Measurements from ENCODE around the gene KAT5.

KAT5 gene

GRCh38 chr11:65695459-65696241 lies 16.4 kb upstream of the KAT5 start:
- WGBS (ENCODE audit: extremely low coverage, insufficient coverage, low lambda C conversion rate), result no CpG with 5 or more reads among the region's 12 CpGs
- H2AK5ac ChIP-seq (ENCODE audit: low read length), result no peak overlapping the region
- no peak overlapping the region for H3K9ac ChIP-seq (ENCODE audit: low read length)
- no peak overlapping the region for H3K4ac ChIP-seq (ENCODE audit: low read depth, low read length)
- no peak overlapping the region for H2BK5ac ChIP-seq (ENCODE audit: low read length)
- no peak overlapping the region for H2BK15ac ChIP-seq (replicated peaks; ENCODE audit: low read depth)
- DNase-seq, result no peak
- no peaks in the 10 kb centered on the region for H3K79me1 ChIP-seq (ENCODE audit: low read length)
- no peak overlapping the region for H3K4me2 ChIP-seq (ENCODE audit: low read length)
- H2BK120ac ChIP-seq (ENCODE audit: low read depth, low read length), result no peak overlapping the region
- H3K18ac ChIP-seq (ENCODE audit: low read length), result no peak overlapping the region
- no peaks in the 10 kb centered on the region for H3K27me3 ChIP-seq (ENCODE audit: insufficient read depth, low read length, poor library complexity)
- H3K4me3 ChIP-seq (ENCODE audit: low read length), result no peak overlapping the region
- no peak overlapping the region for H3K56ac ChIP-seq (ENCODE audit: low read length)
- H4K5ac ChIP-seq (ENCODE audit: low read length), result no peak overlapping the region
- H4K8ac ChIP-seq (ENCODE audit: low read depth, low read length), result no peak overlapping the region
- H3K36me3 ChIP-seq (ENCODE audit: control insufficient read depth, insufficient read depth, low read length), result no peaks in the 10 kb centered on the region
- H3K4me1 ChIP-seq (ENCODE audit: control insufficient read depth, low read depth, low read length), result no peaks in the 10 kb centered on the region
- no peaks in the 10 kb centered on the region for H3K79me2 ChIP-seq (ENCODE audit: control insufficient read depth, insufficient read depth, low read length)
- H3K27ac ChIP-seq (ENCODE audit: low read depth, low read length), result no peak overlapping the region
- H3K23ac ChIP-seq (ENCODE audit: low read length), result no peak overlapping the region

- H3K27ac ChIP-seq (ENCODE audit: low read depth, low read length), result no peak overlapping the region
- no peak for DNase-seq
- no peak overlapping the region for H3K4me3 ChIP-seq (ENCODE audit: low read length)
- H3K9ac ChIP-seq (ENCODE audit: low read length), result no peak overlapping the region
- no peaks in the 10 kb centered on the region for H3K36me3 ChIP-seq (ENCODE audit: control insufficient read depth, insufficient read depth, low read length)
- no peak overlapping the region for H3K4me2 ChIP-seq (ENCODE audit: low read length)
- H2BK120ac ChIP-seq (ENCODE audit: low read depth, low read length), result no peak overlapping the region
- H3K79me2 ChIP-seq (ENCODE audit: control insufficient read depth, insufficient read depth, low read length), result no peaks in the 10 kb centered on the region
- H3K56ac ChIP-seq (ENCODE audit: low read length), result no peak overlapping the region
- no peaks in the 10 kb centered on the region for H3K4me1 ChIP-seq (ENCODE audit: control insufficient read depth, low read depth, low read length)
- H2BK15ac ChIP-seq (replicated peaks; ENCODE audit: low read depth), result no peak overlapping the region
- H3K27me3 ChIP-seq (ENCODE audit: insufficient read depth, low read length, poor library complexity), result no peaks in the 10 kb centered on the region
- no peak overlapping the region for H3K4ac ChIP-seq (ENCODE audit: low read depth, low read length)
- WGBS (ENCODE audit: extremely low coverage, insufficient coverage, low lambda C conversion rate), result no CpG with 5 or more reads among the region's 5 CpGs
- no peak overlapping the region for H4K8ac ChIP-seq (ENCODE audit: low read depth, low read length)
- no peak overlapping the region for H4K5ac ChIP-seq (ENCODE audit: low read length)
- H3K23ac ChIP-seq (ENCODE audit: low read length), result no peak overlapping the region
- no peak overlapping the region for H2AK5ac ChIP-seq (ENCODE audit: low read length)
- H3K79me1 ChIP-seq (ENCODE audit: low read length), result no peaks in the 10 kb centered on the region
- no peak overlapping the region for H3K18ac ChIP-seq (ENCODE audit: low read length)
- no peak overlapping the region for H2BK5ac ChIP-seq (ENCODE audit: low read length)
Measured at GRCh38 chr11:65696802-65697552, 15.1 kb upstream of the KAT5 start.

GRCh38 chr11:65698205-65698604 lies 13.8 kb upstream of the KAT5 start:
- Histone ChIP-seq H3K9ac (ENCODE audit: low read length) (no peak overlapping the region), H3K27me3 (ENCODE audit: insufficient read depth, low read length, poor library complexity) (no peaks in the 10 kb centered on the region), H3K4ac (ENCODE audit: low read depth, low read length) (no peak overlapping the region), H2BK5ac (ENCODE audit: low read length) (no peak overlapping the region), H2AK5ac (ENCODE audit: low read length) (no peak overlapping the region), H4K8ac (ENCODE audit: low read depth, low read length) (no peak overlapping the region), H2BK15ac (replicated peaks; ENCODE audit: low read depth) (no peak overlapping the region), H3K18ac (ENCODE audit: low read length) (no peak overlapping the region), H4K5ac (ENCODE audit: low read length) (no peak overlapping the region), H2BK120ac (ENCODE audit: low read depth, low read length) (no peak overlapping the region), H3K27ac (ENCODE audit: low read depth, low read length) (no peak overlapping the region), H3K36me3 (ENCODE audit: control insufficient read depth, insufficient read depth, low read length) (no peaks in the 10 kb centered on the region), H3K4me3 (ENCODE audit: low read length) (no peak overlapping the region), H3K4me2 (ENCODE audit: low read length) (no peak overlapping the region), H3K79me2 (ENCODE audit: control insufficient read depth, insufficient read depth, low read length) (no peaks in the 10 kb centered on the region), H3K4me1 (ENCODE audit: control insufficient read depth, low read depth, low read length) (no peaks in the 10 kb centered on the region), H3K79me1 (ENCODE audit: low read length) (no peaks in the 10 kb centered on the region), H3K56ac (ENCODE audit: low read length) (no peak overlapping the region), H3K23ac (ENCODE audit: low read length) (no peak overlapping the region)
- no CpG with 5 or more reads among the region's 8 CpGs for WGBS (ENCODE audit: extremely low coverage, insufficient coverage, low lambda C conversion rate)
- no peak for DNase-seq

GRCh38 chr11:65699306-65699705 lies 12.7 kb upstream of the KAT5 start:
- Histone ChIP-seq H3K9ac (ENCODE audit: low read length) (no peak overlapping the region), H3K27ac (ENCODE audit: low read depth, low read length) (no peak overlapping the region), H3K79me2 (ENCODE audit: control insufficient read depth, insufficient read depth, low read length) (no peaks in the 10 kb centered on the region), H3K4me2 (ENCODE audit: low read length) (no peak overlapping the region), H4K5ac (ENCODE audit: low read length) (no peak overlapping the region), H3K23ac (ENCODE audit: low read length) (no peak overlapping the region), H3K56ac (ENCODE audit: low read length) (no peak overlapping the region), H3K4ac (ENCODE audit: low read depth, low read length) (no peak overlapping the region), H2BK5ac (ENCODE audit: low read length) (no peak overlapping the region), H3K4me1 (ENCODE audit: control insufficient read depth, low read depth, low read length) (no peaks in the 10 kb centered on the region), H2AK5ac (ENCODE audit: low read length) (no peak overlapping the region), H3K79me1 (ENCODE audit: low read length) (no peaks in the 10 kb centered on the region), H3K27me3 (ENCODE audit: insufficient read depth, low read length, poor library complexity) (no peaks in the 10 kb centered on the region), H2BK120ac (ENCODE audit: low read depth, low read length) (no peak overlapping the region), H4K8ac (ENCODE audit: low read depth, low read length) (no peak overlapping the region), H2BK15ac (replicated peaks; ENCODE audit: low read depth) (no peak overlapping the region), H3K36me3 (ENCODE audit: control insufficient read depth, insufficient read depth, low read length) (no peaks in the 10 kb centered on the region), H3K4me3 (ENCODE audit: low read length) (no peak overlapping the region), H3K18ac (ENCODE audit: low read length) (no peak overlapping the region)
- WGBS (ENCODE audit: extremely low coverage, insufficient coverage, low lambda C conversion rate), result no CpG with 5 or more reads among the region's 7 CpGs
- DNase-seq, result no peak

- Histone ChIP-seq H3K27me3 (ENCODE audit: insufficient read depth, low read length, poor library complexity) (no peaks in the 10 kb centered on the region), H3K18ac (ENCODE audit: low read length) (no peak overlapping the region), H3K56ac (ENCODE audit: low read length) (no peak overlapping the region), H3K4me2 (ENCODE audit: low read length) (no peak overlapping the region), H3K4me3 (ENCODE audit: low read length) (no peak overlapping the region), H3K79me1 (ENCODE audit: low read length) (no peaks in the 10 kb centered on the region), H3K79me2 (ENCODE audit: control insufficient read depth, insufficient read depth, low read length) (no peaks in the 10 kb centered on the region), H4K8ac (ENCODE audit: low read depth, low read length) (no peak overlapping the region), H3K27ac (ENCODE audit: low read depth, low read length) (no peak overlapping the region), H2AK5ac (ENCODE audit: low read length) (no peak overlapping the region), H2BK15ac (replicated peaks; ENCODE audit: low read depth) (no peak overlapping the region), H3K9ac (ENCODE audit: low read length) (no peak overlapping the region), H2BK120ac (ENCODE audit: low read depth, low read length) (no peak overlapping the region), H2BK5ac (ENCODE audit: low read length) (no peak overlapping the region), H3K36me3 (ENCODE audit: control insufficient read depth, insufficient read depth, low read length) (no peaks in the 10 kb centered on the region), H3K23ac (ENCODE audit: low read length) (no peak overlapping the region), H3K4me1 (ENCODE audit: control insufficient read depth, low read depth, low read length) (no peaks in the 10 kb centered on the region), H4K5ac (ENCODE audit: low read length) (no peak overlapping the region), H3K4ac (ENCODE audit: low read depth, low read length) (no peak overlapping the region)
- DNase-seq, result no peak
- no CpG with 5 or more reads among the region's 3 CpGs for WGBS (ENCODE audit: extremely low coverage, insufficient coverage, low lambda C conversion rate)
Measured at GRCh38 chr11:65700399-65700798, 11.7 kb upstream of the KAT5 start.

Measured in mesendoderm (in vitro differentiated cells).